HepG2 (cell line): Measurements from ENCODE around the gene RAMP3. TPM values are rescaled to one million over a fixed set of nuclear protein-coding genes. Genes with fewer than 3 reads are reported as not detected.

ENCODE experiments used
- ATAC-seq: fragments of 200-7000 bp; cut with Tn5 transposase; 3 replicates; pipeline ENCODE4 v1.9.1; 2020; ENCODE audit warnings: mild to moderate bottlenecking, moderate library complexity
- BruUV-seq: library from RNA; stranded (reverse); fragments of 400-500 nt; replicated peaks from 2 replicates; lab custom pipeline; 2021; lab: Mats Ljungman, UMichigan
- CTCF ChIA-PET: fragments of 300-600 bp; formaldehyde crosslinking; extraction: SDS; loops from one replicate; lab custom pipeline; 2021; ENCODE audit warnings: low total read pairs, inconsistent platforms, low intra/inter-chr PET ratio; lab: Yijun Ruan, JAX
- POLR2A ChIA-PET: fragments of 350-600 bp; sonication (Branson Sonifier 250); formaldehyde crosslinking; loops from one replicate; lab custom pipeline; 2020; ENCODE audit warnings: antibody characterized with exemption, inconsistent platforms; lab: Yijun Ruan, JAX
- DNase-seq: peaks from one replicate; pipeline ENCODE4 v3.0.0-alpha.2; 2015; ENCODE audit warnings: low spot score
- FAIRE-seq: peaks from 3 replicates; lab custom pipeline; 2011; peaks lifted over from hg19 to GRCh38; lab: Jason Lieb, UNC
- H2AFZ ChIP-seq: one replicate; pipeline ENCODE4 v1.6.1; 2011; ENCODE audit warnings: low read length, inconsistent platforms
- H3K27ac ChIP-seq: fragments of 300-600 bp; 3 replicates; pipeline ENCODE4 v1.8.0; 2011; ENCODE audit warnings: mixed run types, mild to moderate bottlenecking, mixed read lengths, low read length, inconsistent platforms; ENCODE audit not compliant: insufficient read depth; ENCODE audit errors: extremely low read length
- H3K27me3 ChIP-seq, 2 experiments: fragments of 200-600 bp in 1 of 2; 2 replicates in 1 of 2; 3 replicates in 1 of 2; pipeline versions ENCODE4 v1.6.0 to v1.8.0; 2011; ENCODE audit warnings: low read length in 2 of 2, mild to moderate bottlenecking in 2 of 2, moderate library complexity in 2 of 2, inconsistent platforms in 1 of 2; ENCODE audit not compliant: insufficient read depth in 2 of 2, control insufficient read depth in 1 of 2
- H3K36me3 ChIP-seq, 2 experiments: fragments of 200-600 bp in 1 of 2; replicated peaks in 1 of 2; 2 replicates in 1 of 2; 3 replicates in 1 of 2; pipeline versions ENCODE4 v1.5.1 to v1.8.0; 2011; ENCODE audit warnings: low read length in 2 of 2, inconsistent platforms in 1 of 2; ENCODE audit not compliant: insufficient read depth in 2 of 2, control insufficient read depth in 1 of 2
- H3K4me1 ChIP-seq: 2 replicates; pipeline ENCODE4 v1.5.1; 2012; ENCODE audit warnings: low read length, inconsistent platforms; ENCODE audit not compliant: insufficient read depth
- H3K4me2 ChIP-seq: 2 replicates; pipeline ENCODE4 v1.6.0; 2011; ENCODE audit warnings: low read depth, low read length, inconsistent platforms
- H3K4me3 ChIP-seq, 3 experiments: fragments of 200-600 bp in 1 of 3; sonication (generic), shearing (Covaris generic) in 1 of 3; replicated peaks in 1 of 3; 2 replicates each; pipeline ENCODE4 v1.5.1; 2011 to 2016; ENCODE audit warnings: low read length in 3 of 3, inconsistent platforms in 2 of 3, low read depth in 2 of 3, mild to moderate bottlenecking in 2 of 3, control low read depth in 1 of 3, mixed read lengths in 1 of 3; ENCODE audit not compliant: insufficient read depth in 1 of 3
- H3K79me2 ChIP-seq: one replicate; pipeline ENCODE4 v1.6.1; 2011; ENCODE audit warnings: low read length, inconsistent platforms; ENCODE audit not compliant: insufficient read depth
- H3K9ac ChIP-seq: 2 replicates; pipeline ENCODE4 v1.6.0; 2011; ENCODE audit warnings: mild to moderate bottlenecking, low read depth, low read length, inconsistent platforms; ENCODE audit not compliant: insufficient read depth
- H3K9me3 ChIP-seq: 2 replicates; pipeline ENCODE4 v1.5.1; 2012; ENCODE audit warnings: mild to moderate bottlenecking, low read length
- H4K20me1 ChIP-seq: 2 replicates; pipeline ENCODE4 v1.6.0; 2011; ENCODE audit warnings: inconsistent platforms, mild to moderate bottlenecking, low read length, moderate library complexity; ENCODE audit not compliant: insufficient read depth
- CBFB ChIP-seq: sonication (generic); formaldehyde crosslinking; IDR thresholded peaks from 2 replicates; pipeline ENCODE4 v1.4.0; 2020; ENCODE audit warnings: missing genetic modification reagents
- ELF3 ChIP-seq: IDR thresholded peaks from 2 replicates; pipeline ENCODE4 v1.6.1; 2016; ENCODE audit warnings: missing genetic modification reagents, missing compliant biosample characterization
- HOXA5 ChIP-seq: sonication (generic); formaldehyde crosslinking; IDR thresholded peaks from 2 replicates; pipeline ENCODE4 v1.4.0; 2020; ENCODE audit warnings: missing genetic modification reagents
- MAZ ChIP-seq, 2 experiments: sonication (generic) in 1 of 2; formaldehyde crosslinking in 1 of 2; IDR thresholded peaks; 2 replicates each; pipeline versions ENCODE4 v1.5.0 to v1.6.1; 2012 to 2020; ENCODE audit warnings: low read depth in 2 of 2, mild to moderate bottlenecking in 2 of 2, borderline replicate concordance in 1 of 2, improper control_type of control experiment in 1 of 2, low read length in 1 of 2, missing genetic modification reagents in 1 of 2, moderate library complexity in 1 of 2
- MIER2 ChIP-seq: IDR thresholded peaks from 2 replicates; pipeline ENCODE4 v1.6.1; 2016; ENCODE audit warnings: missing biosample characterization, missing genetic modification reagents
- SETDB1 ChIP-seq: sonication (generic); formaldehyde crosslinking; IDR thresholded peaks from 2 replicates; pipeline ENCODE4 v1.5.1; 2020; ENCODE audit warnings: missing genetic modification reagents, mild to moderate bottlenecking, borderline replicate concordance
- SIN3A ChIP-seq: IDR thresholded peaks from 2 replicates; pipeline ENCODE4 v1.6.1; 2011; ENCODE audit warnings: low read depth, mild to moderate bottlenecking, control low read depth, low read length, borderline replicate concordance
- SMAD9 ChIP-seq: sonication (generic); formaldehyde crosslinking; IDR thresholded peaks from 2 replicates; pipeline ENCODE4 v1.5.1; 2020; ENCODE audit warnings: mild to moderate bottlenecking, missing genetic modification reagents
- TEAD2 ChIP-seq: sonication (generic); formaldehyde crosslinking; IDR thresholded peaks from 2 replicates; pipeline ENCODE4 v1.9.0; 2021; ENCODE audit warnings: missing genetic modification reagents
- ZBTB37 ChIP-seq: sonication (generic); formaldehyde crosslinking; IDR thresholded peaks from 2 replicates; pipeline ENCODE4 v1.4.0; 2020; ENCODE audit warnings: mild to moderate bottlenecking, missing genetic modification reagents
- ZBTB38 ChIP-seq: sonication (generic); formaldehyde crosslinking; IDR thresholded peaks from 2 replicates; pipeline ENCODE4 v1.5.1; 2020; ENCODE audit warnings: mild to moderate bottlenecking, missing genetic modification reagents
- ZBTB46 ChIP-seq: sonication (generic); formaldehyde crosslinking; IDR thresholded peaks from 2 replicates; pipeline ENCODE4 v1.4.0; 2020; ENCODE audit warnings: mild to moderate bottlenecking, missing genetic modification reagents, borderline replicate concordance
- ZBTB7A ChIP-seq: sonication (generic); formaldehyde crosslinking; IDR thresholded peaks from 2 replicates; pipeline ENCODE4 v1.8.0; 2022; ENCODE audit warnings: mild to moderate bottlenecking, missing genetic modification reagents
- ZNF562 ChIP-seq: sonication (generic); formaldehyde crosslinking; IDR thresholded peaks from 2 replicates; pipeline ENCODE4 v1.8.0; 2022; ENCODE audit warnings: missing genetic modification reagents, borderline replicate concordance
- ZNF597 ChIP-seq: sonication (generic); formaldehyde crosslinking; IDR thresholded peaks from 2 replicates; pipeline ENCODE4 v1.5.0; 2020; ENCODE audit warnings: missing genetic modification reagents
- ZNF720 ChIP-seq: sonication (generic); formaldehyde crosslinking; IDR thresholded peaks from 2 replicates; pipeline ENCODE4 v1.4.0; 2020; ENCODE audit warnings: missing genetic modification reagents
- ZNF841 ChIP-seq: sonication (generic); formaldehyde crosslinking; IDR thresholded peaks from 2 replicates; pipeline ENCODE4 v1.8.1; 2023; ENCODE audit warnings: missing genetic modification reagents, borderline replicate concordance
- ZUFSP ChIP-seq: sonication (generic); formaldehyde crosslinking; IDR thresholded peaks from 2 replicates; pipeline ENCODE4 v1.9.0; 2021; ENCODE audit warnings: missing genetic modification reagents, mild to moderate bottlenecking, borderline replicate concordance
- WGBS: methylation state at CpG from one replicate; pipeline ENCODE4 v1.1.6; 2017; ENCODE audit warnings: low lambda C conversion rate; 5-methylcytosine and 5-hydroxymethylcytosine counted together
- in situ Hi-C: cut with HindIII; loops from 2 replicates; pipeline ENCODE4 v1.10.0; 2017; ENCODE audit warnings: low pct_unique_long_range_greater_than_20kb; ENCODE audit not compliant: extremely low pct_ligation_motif_present
- intact Hi-C: fragments of 100-400 bp; cut with micrococcal nuclease; formaldehyde crosslinking; loops from one replicate; pipeline ENCODE4 v1.10.0; 2022; ENCODE audit not compliant: unreplicated experiment
- polyA plus RNA-seq, 8 experiments: library from polyadenylated mRNA; depleted of rRNA in 3 of 8; stranded (reverse) in 7 of 8; unstranded in 1 of 8; fragments of >200 nt; fragmentation: Illumina TruSeq in 4 of 8; extraction: Trizol in 4 of 8; gene quantifications; 2 replicates each; pipeline versions ENCODE4 v1.2.1 to v1.2.3, GENCODE V29; 2011 to 2016; ENCODE audit warnings: low read depth in 4 of 8, missing spikeins in 1 of 8, mixed read lengths in 1 of 8; ENCODE audit not compliant: insufficient read depth in 1 of 8
- total RNA-seq, 5 experiments: library from RNA; depleted of rRNA; stranded (reverse); fragments of >200 nt; fragmentation: Illumina TruSeq; extraction: Trizol; gene quantifications; 2 replicates each; pipeline ENCODE4 v1.2.3, GENCODE V29; 2016; ENCODE audit warnings: low read depth in 1 of 5

Gene RAMP3
- total and polyA plus RNA-seq, 2 of the 13 experiments (the other 11 are each of a cell fraction or from before 2014, with no cell fraction given): not detected

- TF ChIP-seq ZUFSP: no peak
- TF ChIP-seq, all 625 proteins: peak for 0
These were observed 16.2 kb downstream of the RAMP3 start (continued) for GRCh38 chr7:45173596-45174327.

- BruUV-seq: no TSS peak
- Histone ChIP-seq H3K4me2 (no peak overlapping the region), H2AFZ (no peak overlapping the region), H3K36me3 (no peaks in the 10 kb centered on the region), H3K27me3 (peaks cover 4 to 12% of the 10 kb centered on the region in 2 experiments; a peak in 4 of 5 replicates), H3K9ac (no peak overlapping the region), H3K9me3 (no peaks in the 10 kb centered on the region), H3K4me3 (no peak overlapping the region), H3K4me1 (no peaks in the 10 kb centered on the region), H3K27ac (no peak overlapping the region), H3K79me2 (no peaks in the 10 kb centered on the region), H4K20me1 (no peaks in the 10 kb centered on the region)
- FAIRE-seq (no peak), DNase-seq (no peak), ATAC-seq (no peak)
- ChIA-PET POLR2A (no interaction called here), CTCF (no interaction called here)
- in situ Hi-C loops (loop anchor here (25.0 kb wide), 1 partner anchor 413 kb away; no protein-coding TSS in a partner anchor), intact Hi-C loops (no loop called here)
- 0% methylated on average over 3 of the region's 4 CpGs for WGBS
- no peak for TF ChIP-seq ZNF841 (CRISPR knock-in tag)
- no peak for TF ChIP-seq ZNF720
- TF ChIP-seq CBFB (CRISPR knock-in tag): no peak
- TF ChIP-seq SETDB1 (CRISPR knock-in tag): no peak
- TF ChIP-seq ZBTB46 (CRISPR knock-in tag): no peak
- TF ChIP-seq TEAD2 (CRISPR knock-in tag): no peak
- no peak for TF ChIP-seq SIN3A
- no peak for TF ChIP-seq ELF3 (CRISPR knock-in tag)
- TF ChIP-seq ZNF597 (CRISPR knock-in tag): no peak
- TF ChIP-seq HOXA5 (CRISPR knock-in tag): no peak
- no peak for TF ChIP-seq MIER2
- TF ChIP-seq MAZ (IDR thresholded peaks at IDR 0.05; ENCODE audit: borderline replicate concordance, low read depth, low read length): no peak
- TF ChIP-seq MAZ (CRISPR knock-in tag; IDR thresholded peaks at IDR 0.05; ENCODE audit: low read depth): no peak
- no peak for TF ChIP-seq SMAD9 (CRISPR knock-in tag)
- TF ChIP-seq ZBTB7A (CRISPR knock-in tag): no peak
- TF ChIP-seq ZBTB38 (CRISPR knock-in tag): no peak
- TF ChIP-seq ZBTB37 (CRISPR knock-in tag): no peak
- no peak for TF ChIP-seq ZNF562 (CRISPR knock-in tag)
These were observed 16.7 kb downstream of the RAMP3 start for GRCh38 chr7:45174328-45174610.
